ENCODE measurements around the gene TENM4.

TENM4 gene

GRCh38 chr11:78708388-78708787 is 732.4 kb downstream of the TENM4 start:
- no peak for DNase-seq (ENCODE audit: low read depth in 2 of 2)

- no peak for DNase-seq (ENCODE audit: low read depth in 2 of 2)
These were observed 734.3 kb downstream of the TENM4 start for GRCh38 chr11:78706551-78706950.

GRCh38 chr11:78704811-78705210 is 736.0 kb downstream of the TENM4 start:
- DNase-seq (ENCODE audit: low read depth in 2 of 2), result no peak

- no peak for DNase-seq (ENCODE audit: low read depth in 2 of 2)
These were observed 741.2 kb downstream of the TENM4 start for GRCh38 chr11:78699609-78700135.

GRCh38 chr11:78698612-78699011 is 742.2 kb downstream of the TENM4 start:
- DNase-seq (ENCODE audit: low read depth in 2 of 2), result no peak

- no peak for DNase-seq (ENCODE audit: low read depth in 2 of 2)
These were observed 744.7 kb downstream of the TENM4 start for GRCh38 chr11:78696177-78696576.

- no peak for DNase-seq (ENCODE audit: low read depth in 2 of 2)
These were observed 746.7 kb downstream of the TENM4 start for GRCh38 chr11:78694152-78694551.

GRCh38 chr11:78691215-78691614 is 749.6 kb downstream of the TENM4 start:
- DNase-seq (ENCODE audit: low read depth in 2 of 2), result no peak

- DNase-seq (ENCODE audit: low read depth in 2 of 2), result no peak
These were observed 750.4 kb downstream of the TENM4 start for GRCh38 chr11:78690352-78690987.

GRCh38 chr11:78689585-78690153 is 751.2 kb downstream of the TENM4 start:
- no peak for DNase-seq (ENCODE audit: low read depth in 2 of 2)

GRCh38 chr11:78689101-78689500 is 751.7 kb downstream of the TENM4 start:
- DNase-seq (ENCODE audit: low read depth in 2 of 2), result no peak

- DNase-seq (ENCODE audit: low read depth in 2 of 2), result no peak
These were observed 752.4 kb downstream of the TENM4 start for GRCh38 chr11:78688460-78688859.

GRCh38 chr11:78685156-78685555 is 755.7 kb downstream of the TENM4 start:
- no peak for DNase-seq (ENCODE audit: low read depth in 2 of 2)

GRCh38 chr11:78684377-78684776 is 756.5 kb downstream of the TENM4 start:
- DNase-seq (ENCODE audit: low read depth in 2 of 2), result no peak

GRCh38 chr11:78683774-78684173 is 757.1 kb downstream of the TENM4 start:
- DNase-seq (ENCODE audit: low read depth in 2 of 2), result no peak

- DNase-seq (ENCODE audit: low read depth in 2 of 2), result no peak
These were observed 764.7 kb downstream of the TENM4 start for GRCh38 chr11:78676026-78676557.

- no peak for DNase-seq (ENCODE audit: low read depth in 2 of 2)
These were observed 767.8 kb downstream of the TENM4 start for GRCh38 chr11:78672850-78673620.

- no peak for DNase-seq (ENCODE audit: low read depth in 2 of 2)
These were observed 771.6 kb downstream of the TENM4 start for GRCh38 chr11:78669249-78669648.

- DNase-seq (ENCODE audit: low read depth in 2 of 2), result no peak
These were observed 773.4 kb downstream of the TENM4 start for GRCh38 chr11:78667461-78667860.

- DNase-seq (ENCODE audit: low read depth in 2 of 2), result no peak
These were observed 774.1 kb downstream of the TENM4 start for GRCh38 chr11:78666675-78667160.

GRCh38 chr11:78664636-78665035 is 776.2 kb downstream of the TENM4 start:
- no peak for DNase-seq (ENCODE audit: low read depth in 2 of 2)

GRCh38 chr11:78662811-78663210 is 778.0 kb downstream of the TENM4 start:
- no peak for DNase-seq (ENCODE audit: low read depth in 2 of 2)
